HepG2 (cell line): Measurements from ENCODE around the gene STK36. TPM values are rescaled to one million over a fixed set of nuclear protein-coding genes. Genes with fewer than 3 reads are reported as not detected.

ENCODE experiments used
- CREB3 ChIP-seq: sonication (generic); formaldehyde crosslinking; IDR thresholded peaks from 2 replicates; pipeline ENCODE4 v1.5.0; 2020; ENCODE audit warnings: missing genetic modification reagents
- CREM ChIP-seq, 2 experiments: sonication (generic) in 1 of 2; formaldehyde crosslinking in 1 of 2; IDR thresholded peaks; 2 replicates each; pipeline versions ENCODE4 v1.4.0 to v1.6.1; 2016 to 2020; ENCODE audit warnings: antibody characterized with exemption in 1 of 2, mild to moderate bottlenecking in 1 of 2, missing genetic modification reagents in 1 of 2
- FOXO1 ChIP-seq: sonication (generic); formaldehyde crosslinking; IDR thresholded peaks from 2 replicates; pipeline ENCODE4 v1.4.0; 2020; ENCODE audit warnings: missing genetic modification reagents
- HNRNPK ChIP-seq: fragments of 200-400 bp; formaldehyde crosslinking; IDR thresholded peaks from 2 replicates; pipeline ENCODE4 v1.6.1; 2018; ENCODE audit warnings: low read length, low read depth, moderate library complexity, mild to moderate bottlenecking; ENCODE audit not compliant: poor library complexity, severe bottlenecking
- KDM5B ChIP-seq: sonication (generic); formaldehyde crosslinking; IDR thresholded peaks from 2 replicates; pipeline ENCODE4 v1.4.0; 2020; ENCODE audit warnings: missing genetic modification reagents, mild to moderate bottlenecking, borderline replicate concordance
- LBX2 ChIP-seq: sonication (generic); formaldehyde crosslinking; IDR thresholded peaks from 2 replicates; pipeline ENCODE4 v1.5.0; 2020; ENCODE audit warnings: missing genetic modification reagents, mild to moderate bottlenecking, borderline replicate concordance
- NFKBIZ ChIP-seq: IDR thresholded peaks from 2 replicates; pipeline ENCODE4 v1.6.1; 2018; ENCODE audit warnings: missing genetic modification reagents, missing compliant biosample characterization
- NR2F6 ChIP-seq, 2 experiments: IDR thresholded peaks; 2 replicates each; pipeline ENCODE4 v1.6.1; 2016; ENCODE audit warnings: antibody characterized with exemption in 1 of 2, mild to moderate bottlenecking in 1 of 2
- SATB2 ChIP-seq: sonication (generic); formaldehyde crosslinking; IDR thresholded peaks from 2 replicates; pipeline ENCODE4 v1.5.0; 2020; ENCODE audit warnings: missing genetic modification reagents
- SMAD3 ChIP-seq: sonication (generic); formaldehyde crosslinking; IDR thresholded peaks from 2 replicates; pipeline ENCODE4 v1.4.0; 2020; ENCODE audit warnings: missing genetic modification reagents
- ZFP1 ChIP-seq: IDR thresholded peaks from 2 replicates; pipeline ENCODE4 v1.6.1; 2016
- ZFP62 ChIP-seq: sonication (generic); formaldehyde crosslinking; IDR thresholded peaks from 2 replicates; pipeline ENCODE4 v1.4.0; 2020; ENCODE audit warnings: missing genetic modification reagents
- ZNF333 ChIP-seq: sonication (generic); formaldehyde crosslinking; IDR thresholded peaks from 2 replicates; pipeline ENCODE4 v1.4.0; 2020; ENCODE audit warnings: mild to moderate bottlenecking, missing genetic modification reagents, borderline replicate concordance
- ZNF354B ChIP-seq: sonication (generic); formaldehyde crosslinking; IDR thresholded peaks from 2 replicates; pipeline ENCODE4 v1.8.0; 2022; ENCODE audit warnings: mild to moderate bottlenecking, missing genetic modification reagents
- ZNF362 ChIP-seq: sonication (generic); formaldehyde crosslinking; IDR thresholded peaks from 2 replicates; pipeline ENCODE4 v1.4.0; 2020; ENCODE audit warnings: missing genetic modification reagents, mild to moderate bottlenecking, borderline replicate concordance
- ZNF761 ChIP-seq: sonication (generic); formaldehyde crosslinking; conservative IDR thresholded peaks from 2 replicates; pipeline ENCODE4 v1.4.0; 2020; ENCODE audit warnings: mild to moderate bottlenecking, missing genetic modification reagents
- polyA plus RNA-seq, 8 experiments: library from polyadenylated mRNA; depleted of rRNA in 3 of 8; stranded (reverse) in 7 of 8; unstranded in 1 of 8; fragments of >200 nt; fragmentation: Illumina TruSeq in 4 of 8; extraction: Trizol in 4 of 8; gene quantifications; 2 replicates each; pipeline versions ENCODE4 v1.2.1 to v1.2.3, GENCODE V29; 2011 to 2016; ENCODE audit warnings: low read depth in 4 of 8, missing spikeins in 1 of 8, mixed read lengths in 1 of 8; ENCODE audit not compliant: insufficient read depth in 1 of 8
- total RNA-seq, 5 experiments: library from RNA; depleted of rRNA; stranded (reverse); fragments of >200 nt; fragmentation: Illumina TruSeq; extraction: Trizol; gene quantifications; 2 replicates each; pipeline ENCODE4 v1.2.3, GENCODE V29; 2016; ENCODE audit warnings: low read depth in 1 of 5
- TF ChIP-seq, protein P1 (sequence below): IDR thresholded peaks from 2 replicates; pipeline ENCODE4 v1.6.1; 2016; ENCODE audit warnings: control low read depth
- TF ChIP-seq, protein P2 (sequence below): sonication (generic); formaldehyde crosslinking; IDR thresholded peaks from 2 replicates; pipeline ENCODE4 v1.8.1; 2023; ENCODE audit warnings: mild to moderate bottlenecking, inconsistent platforms, moderate library complexity, missing genetic modification reagents, borderline replicate concordance
- TF ChIP-seq, protein P3 (sequence below): sonication (generic); formaldehyde crosslinking; IDR thresholded peaks from 2 replicates; pipeline ENCODE4 v1.4.0; 2020; ENCODE audit warnings: missing genetic modification reagents
- TF ChIP-seq, protein P4 (sequence below): sonication (generic); formaldehyde crosslinking; IDR thresholded peaks from 2 replicates; pipeline ENCODE4 v1.8.0; 2022; ENCODE audit warnings: missing genetic modification reagents, mild to moderate bottlenecking, inconsistent platforms, borderline replicate concordance

The STK36 gene
- total and polyA plus RNA-seq, 2 of the 13 experiments (the other 11 are each of a cell fraction or from before 2014, with no cell fraction given): 45.9 to 83.5 TPM

DNA sequence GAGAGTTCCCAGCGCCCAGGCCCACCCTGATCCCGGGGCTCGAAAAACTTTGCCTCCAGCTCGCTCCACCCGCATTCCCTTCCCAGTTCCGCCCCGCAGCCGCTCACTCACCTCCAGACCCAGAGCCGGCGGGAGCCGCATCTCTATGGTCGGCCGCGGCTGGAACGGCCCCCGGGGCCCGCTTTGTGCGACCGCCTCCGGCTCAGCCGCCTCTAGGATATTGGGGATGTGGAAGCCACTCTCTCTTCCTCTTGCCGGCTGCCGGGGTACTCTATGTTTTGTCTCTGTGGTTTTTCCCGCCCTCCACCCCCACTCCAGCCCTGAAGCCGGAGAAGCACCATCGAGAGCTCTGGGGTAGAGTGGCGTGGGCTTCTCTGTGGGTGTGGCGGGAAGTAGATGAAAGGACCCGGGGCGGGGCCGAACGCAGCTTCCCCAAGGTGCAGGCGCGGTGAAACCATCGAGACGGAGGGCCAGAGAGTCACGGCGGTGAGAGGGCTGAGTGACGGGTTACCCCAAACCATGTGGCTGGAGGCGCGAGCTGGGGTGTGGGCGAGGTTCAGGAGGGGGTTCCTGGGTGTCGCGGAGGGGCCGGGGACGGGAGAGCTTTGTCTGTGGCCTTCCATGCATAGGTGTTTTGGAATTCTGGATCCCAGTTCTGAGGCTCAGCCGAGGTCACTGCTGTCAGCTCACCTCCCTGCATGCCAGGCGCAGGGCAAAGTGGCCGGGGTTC, 12.5 kb upstream of the STK36 start, which contains the start of the genes BCS1L and ZNF142 (continued):
- TF ChIP-seq ZNF362: peak; percentile 39; the same call in 1 of the 2 replicates
- peak; percentile 7; the same call in 1 of the 2 replicates for TF ChIP-seq FOXO1 (CRISPR knock-in tag)
- TF ChIP-seq CREM (IDR thresholded peaks at IDR 0.05): peak; percentile 87
- no peak for TF ChIP-seq CREM (CRISPR knock-in tag; IDR thresholded peaks at IDR 0.05)
- TF ChIP-seq, protein P1, sequence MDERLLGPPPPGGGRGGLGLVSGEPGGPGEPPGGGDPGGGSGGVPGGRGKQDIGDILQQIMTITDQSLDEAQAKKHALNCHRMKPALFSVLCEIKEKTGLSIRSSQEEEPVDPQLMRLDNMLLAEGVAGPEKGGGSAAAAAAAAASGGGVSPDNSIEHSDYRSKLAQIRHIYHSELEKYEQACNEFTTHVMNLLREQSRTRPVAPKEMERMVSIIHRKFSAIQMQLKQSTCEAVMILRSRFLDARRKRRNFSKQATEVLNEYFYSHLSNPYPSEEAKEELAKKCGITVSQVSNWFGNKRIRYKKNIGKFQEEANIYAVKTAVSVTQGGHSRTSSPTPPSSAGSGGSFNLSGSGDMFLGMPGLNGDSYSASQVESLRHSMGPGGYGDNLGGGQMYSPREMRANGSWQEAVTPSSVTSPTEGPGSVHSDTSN (CRISPR knock-in tag): no peak
- peak; percentile 98 for TF ChIP-seq KDM5B (CRISPR knock-in tag)
- TF ChIP-seq CREB3 (CRISPR knock-in tag): no peak
- TF ChIP-seq, protein P2, sequence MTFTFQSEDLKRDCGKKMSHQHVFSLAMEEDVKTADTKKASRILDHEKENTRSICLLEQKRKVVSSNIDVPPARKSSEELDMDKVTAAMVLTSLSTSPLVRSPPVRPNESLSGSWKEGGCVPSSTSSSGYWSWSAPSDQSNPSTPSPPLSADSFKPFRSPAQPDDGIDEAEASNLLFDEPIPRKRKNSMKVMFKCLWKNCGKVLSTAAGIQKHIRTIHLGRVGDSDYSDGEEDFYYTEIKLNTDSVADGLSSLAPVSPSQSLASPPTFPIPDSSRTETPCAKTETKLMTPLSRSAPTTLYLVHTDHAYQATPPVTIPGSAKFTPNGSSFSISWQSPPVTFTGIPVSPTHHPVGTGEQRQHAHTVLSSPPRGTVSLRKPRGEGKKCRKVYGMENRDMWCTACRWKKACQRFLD (CRISPR knock-in tag): peak; percentile 88; the same call in 1 of the 2 replicates
- TF ChIP-seq ZFP62 (CRISPR knock-in tag): no peak
- TF ChIP-seq ZNF354B: 0 out of 2 replicates have a peak, but pooled peaks have one; percentile 9
- peak; percentile 78; the same call in 1 of the 2 replicates for TF ChIP-seq ZNF333 (CRISPR knock-in tag)
- TF ChIP-seq, protein P3, sequence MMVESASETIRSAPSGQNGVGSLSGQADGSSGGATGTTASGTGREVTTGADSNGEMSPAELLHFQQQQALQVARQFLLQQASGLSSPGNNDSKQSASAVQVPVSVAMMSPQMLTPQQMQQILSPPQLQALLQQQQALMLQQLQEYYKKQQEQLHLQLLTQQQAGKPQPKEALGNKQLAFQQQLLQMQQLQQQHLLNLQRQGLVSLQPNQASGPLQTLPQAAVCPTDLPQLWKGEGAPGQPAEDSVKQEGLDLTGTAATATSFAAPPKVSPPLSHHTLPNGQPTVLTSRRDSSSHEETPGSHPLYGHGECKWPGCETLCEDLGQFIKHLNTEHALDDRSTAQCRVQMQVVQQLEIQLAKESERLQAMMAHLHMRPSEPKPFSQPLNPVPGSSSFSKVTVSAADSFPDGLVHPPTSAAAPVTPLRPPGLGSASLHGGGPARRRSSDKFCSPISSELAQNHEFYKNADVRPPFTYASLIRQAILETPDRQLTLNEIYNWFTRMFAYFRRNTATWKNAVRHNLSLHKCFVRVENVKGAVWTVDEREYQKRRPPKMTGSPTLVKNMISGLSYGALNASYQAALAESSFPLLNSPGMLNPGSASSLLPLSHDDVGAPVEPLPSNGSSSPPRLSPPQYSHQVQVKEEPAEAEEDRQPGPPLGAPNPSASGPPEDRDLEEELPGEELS (CRISPR knock-in tag): peak; percentile 56
- peak; percentile 66; the same call in 1 of the 2 replicates for TF ChIP-seq ZNF761 (CRISPR knock-in tag)
- TF ChIP-seq, protein P4, sequence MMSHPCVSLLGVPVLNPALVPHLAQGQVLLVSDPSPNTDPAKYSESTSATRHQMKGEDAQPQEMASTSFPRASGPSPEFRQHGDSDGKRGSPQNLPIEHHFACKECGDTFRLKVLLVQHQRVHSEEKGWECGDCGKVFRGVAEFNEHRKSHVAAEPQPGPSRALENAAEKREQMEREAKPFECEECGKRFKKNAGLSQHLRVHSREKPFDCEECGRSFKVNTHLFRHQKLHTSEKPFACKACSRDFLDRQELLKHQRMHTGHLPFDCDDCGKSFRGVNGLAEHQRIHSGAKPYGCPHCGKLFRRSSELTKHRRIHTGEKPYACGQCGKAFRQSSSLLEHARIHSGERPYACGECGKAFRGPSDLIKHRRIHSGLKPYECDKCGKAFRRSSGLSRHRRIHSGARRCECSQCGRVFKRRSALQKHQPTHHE (CRISPR knock-in tag): no peak; the same call in 1 of the 2 replicates
- TF ChIP-seq HNRNPK: peak; percentile 43
- no peak for TF ChIP-seq SATB2 (CRISPR knock-in tag)
- no peak for TF ChIP-seq SMAD3
- TF ChIP-seq NFKBIZ (CRISPR knock-in tag): no peak
- no peak for TF ChIP-seq LBX2 (CRISPR knock-in tag)
- TF ChIP-seq NR2F6 (IDR thresholded peaks at IDR 0.05): 0 out of 2 replicates have a peak, but pooled peaks have one; percentile 21
- TF ChIP-seq NR2F6 (CRISPR knock-in tag; IDR thresholded peaks at IDR 0.05): no peak; the same call in 1 of the 2 replicates
- TF ChIP-seq ZFP1: no peak
